ENCODE results near the gene HDAC8.
"Not testable (repeated sequence)": the region's sequence is repeated elsewhere in the genome, so short reads cannot be mapped to it uniquely, and the experiment has no call there.

HDAC8 gene

DNA sequence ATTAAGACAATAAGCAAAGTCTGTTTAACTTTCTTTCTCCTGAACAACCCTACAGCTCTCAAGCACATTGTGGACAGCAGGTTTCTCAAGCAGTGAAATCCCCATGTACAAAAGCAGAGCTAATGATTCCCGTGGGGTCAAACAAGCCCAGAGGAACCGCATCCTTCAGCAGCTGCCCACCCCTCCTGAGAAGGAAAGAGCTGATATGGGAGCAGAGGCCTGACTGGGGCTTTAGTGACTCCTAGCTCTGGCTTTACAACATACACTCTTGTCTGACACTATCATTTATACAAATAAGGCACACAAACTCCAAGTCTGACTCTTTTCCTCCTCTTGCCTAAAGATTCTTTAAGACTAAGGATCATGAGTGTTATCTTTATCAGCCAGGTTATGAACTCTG is 32.8 kb downstream of the HDAC8 start:
- H3K36me3 ChIP-seq (ENCODE audit: control insufficient read depth, insufficient read depth, low read length): no peaks in the 10 kb centered on the region
- no peaks in the 10 kb centered on the region for H3K27me3 ChIP-seq (ENCODE audit: control insufficient read depth, insufficient read depth, low read length, poor library complexity, severe bottlenecking)
- no peaks in the 10 kb centered on the region for H3K9me3 ChIP-seq (ENCODE audit: control insufficient read depth, low read length)
- H3K27ac ChIP-seq (ENCODE audit: insufficient read depth, low read depth, low read length, poor library complexity, severe bottlenecking): no peak overlapping the region
- no peak overlapping the region for H3K4me3 ChIP-seq (ENCODE audit: insufficient read depth, low read depth, low read length)
- H3K4me1 ChIP-seq (ENCODE audit: control insufficient read depth, insufficient read depth, low read length): no peaks in the 10 kb centered on the region
- whole genome bisulfite sequencing, 2 experiments: 75 to 83% methylated on average over 2 of the region's 2 CpGs

DNA sequence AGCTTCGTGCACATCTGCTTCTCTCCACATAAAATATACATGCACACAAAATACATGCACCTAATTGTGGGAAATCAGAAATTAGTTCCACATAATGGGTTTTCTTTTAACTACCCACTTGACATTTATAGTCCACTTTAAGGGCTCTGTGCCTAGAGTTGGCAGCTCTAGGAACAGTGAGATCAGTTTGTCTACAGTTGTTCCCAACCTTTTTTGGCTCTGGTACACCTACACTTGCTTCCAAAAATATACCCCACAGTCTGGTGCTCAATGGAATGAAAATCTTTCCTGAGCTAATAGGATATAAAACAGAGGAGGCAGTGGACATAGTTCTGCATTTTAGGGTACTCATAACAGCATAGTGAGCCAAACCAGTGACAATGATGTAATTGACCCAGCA is 36.1 kb downstream of the HDAC8 start:
- Histone ChIP-seq H3K36me3 (ENCODE audit: control insufficient read depth, insufficient read depth, low read length) (no peaks in the 10 kb centered on the region), H3K27ac (ENCODE audit: insufficient read depth, low read depth, low read length, poor library complexity, severe bottlenecking) (no peak overlapping the region), H3K9me3 (ENCODE audit: control insufficient read depth, low read length) (no peaks in the 10 kb centered on the region), H3K27me3 (ENCODE audit: control insufficient read depth, insufficient read depth, low read length, poor library complexity, severe bottlenecking) (no peaks in the 10 kb centered on the region), H3K4me1 (ENCODE audit: control insufficient read depth, insufficient read depth, low read length) (no peaks in the 10 kb centered on the region), H3K4me3 (ENCODE audit: insufficient read depth, low read depth, low read length) (no peak overlapping the region)
- WGBS, 2 experiments: 80% methylated on average over 1 of the region's 1 CpG; no CpG with 5 or more reads in 1 of the 2 experiments

DNA sequence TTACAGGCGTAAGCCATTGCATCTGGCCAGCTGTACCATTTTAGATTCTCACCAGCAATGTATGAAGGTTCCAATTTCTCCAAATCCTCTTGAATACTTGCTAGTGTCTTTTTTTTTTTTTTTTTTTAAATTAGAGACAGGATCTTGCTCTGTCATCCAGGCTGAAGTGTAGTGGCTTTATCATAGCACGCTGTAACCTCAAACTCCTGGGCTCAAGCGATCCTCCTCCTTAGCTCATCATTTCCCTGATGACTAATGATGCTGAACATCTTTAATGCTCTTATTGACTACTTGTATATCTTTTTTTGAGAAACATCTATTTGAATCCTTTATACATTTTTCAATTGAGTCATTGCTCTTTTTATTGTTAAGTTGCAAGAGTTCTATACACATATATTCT is 40.3 kb downstream of the HDAC8 start:
- Histone ChIP-seq H3K36me3 (ENCODE audit: control insufficient read depth, insufficient read depth, low read length) (no peaks in the 10 kb centered on the region), H3K27me3 (ENCODE audit: control insufficient read depth, insufficient read depth, low read length, poor library complexity, severe bottlenecking) (no peaks in the 10 kb centered on the region), H3K4me3 (ENCODE audit: insufficient read depth, low read depth, low read length) (no peak overlapping the region), H3K9me3 (ENCODE audit: control insufficient read depth, low read length) (no peaks in the 10 kb centered on the region), H3K27ac (ENCODE audit: insufficient read depth, low read depth, low read length, poor library complexity, severe bottlenecking) (no peak overlapping the region), H3K4me1 (ENCODE audit: control insufficient read depth, insufficient read depth, low read length) (no peaks in the 10 kb centered on the region)
- WGBS, 2 experiments: 96 to 100% methylated on average over 3 of the region's 3 CpGs

DNA sequence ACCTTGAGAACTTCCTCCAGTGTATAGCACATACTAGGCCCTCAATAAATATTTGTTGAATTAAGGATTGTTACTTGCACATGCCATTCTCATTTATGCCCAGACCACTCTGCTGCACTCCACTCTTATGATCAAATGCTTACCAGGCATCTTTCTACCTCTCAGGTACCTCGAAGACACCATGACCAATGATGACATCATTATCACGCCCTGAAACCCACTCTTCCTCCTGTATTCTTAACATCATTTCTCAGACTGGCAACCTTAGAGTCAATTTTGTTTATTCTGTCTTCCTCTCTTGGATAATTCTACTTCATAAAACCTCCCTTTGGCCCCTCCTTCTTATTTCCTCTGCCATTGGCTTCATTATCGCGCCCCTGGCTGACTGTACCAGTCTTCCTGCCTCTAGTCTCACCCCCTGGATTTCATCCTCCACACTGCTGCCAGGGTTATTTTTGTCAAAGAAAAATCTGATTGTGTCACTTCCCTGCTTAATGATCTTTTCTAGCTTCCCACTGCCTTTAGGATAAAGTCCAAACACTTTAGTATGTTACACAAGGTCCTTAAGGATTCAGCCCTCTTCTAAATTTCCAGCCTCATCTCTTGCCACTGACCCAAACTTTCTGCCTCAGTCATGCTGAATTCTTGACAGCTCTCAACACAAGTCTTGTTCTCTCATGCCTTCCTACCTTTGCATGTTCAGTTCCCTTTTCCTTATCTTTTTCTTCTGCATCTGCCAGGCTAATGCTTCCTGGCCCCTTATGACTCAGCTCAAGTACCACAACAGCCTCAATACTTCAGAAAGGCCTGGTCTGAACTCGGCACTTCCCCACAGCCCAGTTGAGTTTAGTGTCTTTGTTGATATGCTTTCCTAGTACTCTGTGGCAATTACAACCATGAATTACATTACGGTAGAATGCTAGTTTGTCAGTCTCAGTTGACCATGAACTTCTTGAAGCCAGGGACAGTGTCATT is 45.8 kb downstream of the HDAC8 start:
- H3K27me3 ChIP-seq (ENCODE audit: control insufficient read depth, insufficient read depth, low read length, poor library complexity, severe bottlenecking): no peaks in the 10 kb centered on the region
- H3K4me1 ChIP-seq (ENCODE audit: control insufficient read depth, insufficient read depth, low read length): no peaks in the 10 kb centered on the region
- H3K36me3 ChIP-seq (ENCODE audit: control insufficient read depth, insufficient read depth, low read length): no peaks in the 10 kb centered on the region
- no peaks in the 10 kb centered on the region for H3K9me3 ChIP-seq (ENCODE audit: control insufficient read depth, low read length)
- WGBS, 2 experiments: 96 to 98% methylated on average over 5 to 6 of the region's 6 CpGs
- H3K4me3 ChIP-seq (ENCODE audit: insufficient read depth, low read depth, low read length): no peak overlapping the region
- no peak overlapping the region for H3K27ac ChIP-seq (ENCODE audit: insufficient read depth, low read depth, low read length, poor library complexity, severe bottlenecking)

DNA sequence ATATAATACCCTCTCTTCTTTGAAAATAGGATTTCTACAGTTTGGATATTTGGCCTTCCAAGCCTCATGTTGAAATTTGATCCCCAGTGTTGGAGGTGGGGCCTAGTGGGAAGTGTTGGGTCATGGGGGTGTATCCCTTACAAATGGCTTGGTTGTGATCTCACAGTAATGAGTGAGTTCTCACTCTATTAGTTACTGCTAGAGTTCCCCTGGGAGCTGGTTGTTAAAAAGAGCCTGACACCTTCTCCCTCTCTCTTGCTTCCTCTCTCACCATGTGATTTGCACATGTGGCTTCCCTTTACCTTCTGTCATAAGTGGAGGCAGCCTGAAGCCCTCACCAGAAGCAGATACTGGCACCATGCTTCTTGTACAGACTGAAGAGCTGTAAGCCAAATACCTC is 73.9 kb downstream of the HDAC8 start:
- H3K36me3 ChIP-seq (ENCODE audit: control insufficient read depth, insufficient read depth, low read length): no peaks in the 10 kb centered on the region
- H3K9me3 ChIP-seq (ENCODE audit: control insufficient read depth, low read length): no peaks in the 10 kb centered on the region
- H3K27me3 ChIP-seq (ENCODE audit: control insufficient read depth, insufficient read depth, low read length, poor library complexity, severe bottlenecking): no peaks in the 10 kb centered on the region
- H3K27ac ChIP-seq (ENCODE audit: insufficient read depth, low read depth, low read length, poor library complexity, severe bottlenecking): no peak overlapping the region
- H3K4me3 ChIP-seq (ENCODE audit: insufficient read depth, low read depth, low read length): no peak overlapping the region
- no peaks in the 10 kb centered on the region for H3K4me1 ChIP-seq (ENCODE audit: control insufficient read depth, insufficient read depth, low read length)

DNA sequence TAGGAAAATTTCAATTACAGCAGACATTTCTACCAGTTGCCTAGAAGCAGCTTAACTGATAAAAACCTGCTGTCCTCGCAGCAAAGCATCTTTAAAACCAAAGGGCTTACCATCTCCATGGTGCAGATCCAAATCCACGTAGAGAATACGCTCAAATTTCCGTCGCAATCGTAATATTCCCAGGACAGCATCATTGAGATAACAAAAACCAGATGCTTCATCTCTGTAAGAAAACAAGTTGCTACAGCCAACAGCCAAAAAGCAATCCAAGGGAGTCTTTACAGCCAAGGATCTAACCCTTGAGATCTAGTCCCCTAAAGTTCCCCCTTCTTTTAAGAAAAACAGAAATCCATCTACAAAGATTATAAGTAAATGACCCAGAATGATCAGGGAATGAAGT is 77.6 kb downstream of the HDAC8 start:
- Histone ChIP-seq H3K27me3 (ENCODE audit: control insufficient read depth, insufficient read depth, low read length, poor library complexity, severe bottlenecking) (no peaks in the 10 kb centered on the region), H3K4me1 (ENCODE audit: control insufficient read depth, insufficient read depth, low read length) (no peaks in the 10 kb centered on the region), H3K4me3 (ENCODE audit: insufficient read depth, low read depth, low read length) (no peak overlapping the region), H3K27ac (ENCODE audit: insufficient read depth, low read depth, low read length, poor library complexity, severe bottlenecking) (no peak overlapping the region), H3K9me3 (ENCODE audit: control insufficient read depth, low read length) (no peaks in the 10 kb centered on the region), H3K36me3 (ENCODE audit: control insufficient read depth, insufficient read depth, low read length) (no peaks in the 10 kb centered on the region)
- WGBS, 2 experiments: 93 to 97% methylated on average over 6 of the region's 6 CpGs

DNA sequence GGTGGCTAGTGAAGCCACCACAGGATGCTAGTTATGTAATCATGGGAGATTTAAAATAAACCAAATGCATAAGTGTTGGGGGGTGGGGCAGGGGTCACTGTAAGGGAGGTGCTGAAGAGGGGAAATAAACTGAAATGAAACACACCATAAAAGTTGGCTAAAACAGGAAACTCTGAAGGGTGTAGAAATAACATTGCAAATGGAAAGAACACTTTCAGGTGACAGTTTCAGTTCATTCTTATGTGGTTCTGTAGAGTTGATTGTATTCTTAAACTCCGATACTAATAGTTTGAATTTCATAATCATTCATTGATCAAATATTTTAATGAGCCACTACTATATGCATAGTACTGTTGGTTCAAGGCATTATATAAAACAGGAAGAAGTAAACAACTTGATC is 80.1 kb downstream of the HDAC8 start:
- Histone ChIP-seq H3K9me3 (ENCODE audit: control insufficient read depth, low read length) (no peaks in the 10 kb centered on the region), H3K27ac (ENCODE audit: insufficient read depth, low read depth, low read length, poor library complexity, severe bottlenecking) (no peak overlapping the region), H3K4me1 (ENCODE audit: control insufficient read depth, insufficient read depth, low read length) (no peaks in the 10 kb centered on the region), H3K4me3 (ENCODE audit: insufficient read depth, low read depth, low read length) (no peak overlapping the region), H3K27me3 (ENCODE audit: control insufficient read depth, insufficient read depth, low read length, poor library complexity, severe bottlenecking) (no peaks in the 10 kb centered on the region), H3K36me3 (ENCODE audit: control insufficient read depth, insufficient read depth, low read length) (no peaks in the 10 kb centered on the region)
- no CpG with 5 or more reads among the region's 1 CpG for WGBS, 2 experiments

DNA sequence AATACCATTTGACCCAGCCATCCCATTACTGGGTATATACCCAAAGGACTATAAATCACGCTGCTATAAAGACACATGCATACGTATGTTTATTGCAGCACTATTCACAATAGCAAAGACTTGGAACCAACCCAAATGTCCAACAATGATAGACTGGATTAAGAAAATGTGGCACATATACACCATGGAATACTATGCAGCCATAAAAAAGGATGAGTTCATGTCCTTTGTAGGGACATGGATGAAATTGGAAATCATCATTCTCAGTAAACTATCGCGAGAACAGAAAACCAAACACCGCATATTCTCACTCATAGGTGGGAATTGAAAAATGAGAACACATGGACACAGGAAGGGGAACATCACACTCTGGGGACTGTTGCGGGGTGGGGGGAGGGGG is 82.4 kb downstream of the HDAC8 start:
- not testable (repeated sequence) for H3K4me1 ChIP-seq (ENCODE audit: control insufficient read depth, insufficient read depth, low read length); H3K4me3 ChIP-seq (ENCODE audit: insufficient read depth, low read depth, low read length)
- 83 to 94% methylated on average over 2 to 3 of the region's 6 CpGs for WGBS, 2 experiments

DNA sequence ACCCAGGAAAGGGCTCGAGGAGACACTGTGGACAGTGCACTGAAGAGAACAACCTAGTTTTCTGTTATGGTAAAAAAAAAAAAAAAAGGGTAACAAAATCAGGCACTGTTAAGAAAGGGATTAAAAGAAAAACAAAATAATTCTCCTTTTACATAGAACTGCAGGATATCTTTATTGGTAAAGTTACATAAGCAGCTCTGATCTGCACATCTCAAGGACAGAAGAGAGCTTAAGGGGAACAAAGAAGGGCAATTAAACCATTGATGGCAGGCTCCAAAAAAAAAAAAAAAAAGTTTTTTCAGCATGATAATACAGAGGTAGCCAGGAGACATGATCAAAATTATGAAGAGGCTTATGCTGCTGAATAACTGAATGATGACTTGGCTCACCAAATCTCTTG is 85.0 kb downstream of the HDAC8 start:
- no peak overlapping the region for H3K4me3 ChIP-seq (ENCODE audit: insufficient read depth, low read depth, low read length)
- no peak overlapping the region for H3K27ac ChIP-seq (ENCODE audit: insufficient read depth, low read depth, low read length, poor library complexity, severe bottlenecking)
- H3K27me3 ChIP-seq (ENCODE audit: control insufficient read depth, insufficient read depth, low read length, poor library complexity, severe bottlenecking): no peaks in the 10 kb centered on the region
- 100% methylated on average over 1 of the region's 1 CpG for WGBS, 2 experiments
- H3K4me1 ChIP-seq (ENCODE audit: control insufficient read depth, insufficient read depth, low read length): no peaks in the 10 kb centered on the region
- no peaks in the 10 kb centered on the region for H3K9me3 ChIP-seq (ENCODE audit: control insufficient read depth, low read length)
- H3K36me3 ChIP-seq (ENCODE audit: control insufficient read depth, insufficient read depth, low read length): no peaks in the 10 kb centered on the region

More for the DNA sequence above, 82.4 kb downstream of the HDAC8 start:
- not testable (repeated sequence) for H3K27me3 ChIP-seq (ENCODE audit: control insufficient read depth, insufficient read depth, low read length, poor library complexity, severe bottlenecking); H3K36me3 ChIP-seq (ENCODE audit: control insufficient read depth, insufficient read depth, low read length); H3K9me3 ChIP-seq (ENCODE audit: control insufficient read depth, low read length); H3K27ac ChIP-seq (ENCODE audit: insufficient read depth, low read depth, low read length, poor library complexity, severe bottlenecking)

DNA sequence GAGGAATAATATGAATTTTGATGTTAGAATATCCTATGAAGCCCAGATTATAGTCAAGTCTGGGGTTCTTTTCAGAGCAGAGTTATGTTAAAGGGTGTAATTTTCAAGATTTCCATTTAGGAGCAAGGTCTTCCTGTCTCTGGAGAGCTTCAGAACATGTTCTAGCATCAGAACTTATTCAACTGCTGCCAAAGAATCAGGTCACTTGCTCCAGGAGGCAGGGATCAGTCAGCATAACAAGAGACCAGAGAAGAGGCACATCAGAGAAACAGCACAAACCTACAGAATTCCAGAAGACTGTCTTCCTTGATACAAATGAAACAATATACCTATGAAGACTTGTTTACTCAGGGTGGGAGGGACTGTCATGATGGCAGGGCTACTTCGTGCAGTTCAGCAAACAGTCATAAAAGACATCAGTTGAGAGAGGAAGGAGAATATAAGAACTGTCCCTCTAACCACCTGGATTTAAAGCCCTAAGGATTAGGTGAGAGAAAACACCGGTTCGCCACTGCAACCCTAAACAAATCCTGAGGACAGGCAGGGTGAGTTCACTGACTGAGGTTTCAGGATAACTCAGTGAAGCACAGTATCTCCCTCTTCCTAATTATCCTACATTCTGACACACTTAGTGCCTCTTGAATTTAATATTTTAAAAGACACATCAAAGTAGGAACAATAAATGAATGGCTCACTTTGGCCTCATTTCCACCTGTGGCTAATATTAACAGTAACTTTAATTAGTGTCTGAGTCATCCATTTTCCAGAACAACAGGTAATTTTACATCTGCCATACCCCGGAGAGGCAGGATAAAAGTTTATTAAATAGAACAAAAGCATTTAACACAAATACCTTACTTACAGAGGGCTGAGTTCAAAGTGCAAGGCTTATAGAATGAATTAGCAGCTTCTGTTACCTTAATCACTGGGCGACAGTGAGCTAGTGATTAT is 93.0 kb downstream of the HDAC8 start:
- WGBS, 2 experiments: 67 to 78% methylated on average over 3 to 4 of the region's 5 CpGs
- H3K4me3 ChIP-seq (ENCODE audit: insufficient read depth, low read depth, low read length): no peak overlapping the region
- H3K4me1 ChIP-seq (ENCODE audit: control insufficient read depth, insufficient read depth, low read length): no peaks in the 10 kb centered on the region
- no peaks in the 10 kb centered on the region for H3K9me3 ChIP-seq (ENCODE audit: control insufficient read depth, low read length)
- H3K36me3 ChIP-seq (ENCODE audit: control insufficient read depth, insufficient read depth, low read length): no peaks in the 10 kb centered on the region
- H3K27ac ChIP-seq (ENCODE audit: insufficient read depth, low read depth, low read length, poor library complexity, severe bottlenecking): no peak overlapping the region
- no peaks in the 10 kb centered on the region for H3K27me3 ChIP-seq (ENCODE audit: control insufficient read depth, insufficient read depth, low read length, poor library complexity, severe bottlenecking)
